Esophagus muscularis mucosa (tissue), 4 donors: Measurements from ENCODE around the gene FRS3. TPM values are rescaled to one million over a fixed set of nuclear protein-coding genes. Genes with fewer than 3 reads are reported as not detected.

Experiments
- DNase-seq: peaks from one replicate; pipeline ENCODE4 v3.0.0-alpha.2; 2017; ENCODE audit errors: extremely low spot score
- H3K27ac ChIP-seq, 4 donors: fragments of 200-600 bp; sonication (generic); replicated peaks in 1 of 4; 1 replicate in 3 of 4; 2 replicates in 1 of 4; pipeline ENCODE4 v1.5.1; 2016 to 2019; ENCODE audit warnings: mild to moderate bottlenecking in 1 of 4
- H3K27me3 ChIP-seq, 4 donors: fragments of 200-600 bp; sonication (generic); one replicate each; pipeline versions ENCODE4 v1.5.1 to v1.6.0; 2016 to 2019
- H3K36me3 ChIP-seq, 4 donors: fragments of 200-600 bp; sonication (generic); one replicate each; pipeline ENCODE4 v1.5.1; 2016 to 2019
- H3K4me1 ChIP-seq, 4 donors: fragments of 200-600 bp; sonication (generic); one replicate each; pipeline ENCODE4 v1.5.1; 2016 to 2019
- H3K4me3 ChIP-seq, 4 donors: fragments of 200-600 bp; sonication (generic); 1 replicate in 2 of 4; 2 replicates in 2 of 4; pipeline ENCODE4 v1.5.1; 2016 to 2019; ENCODE audit warnings: mild to moderate bottlenecking in 4 of 4, moderate library complexity in 1 of 4
- H3K9me3 ChIP-seq, 4 donors: fragments of 200-600 bp; sonication (generic); 1 replicate in 3 of 4; 2 replicates in 1 of 4; pipeline ENCODE4 v1.5.1; 2016 to 2019
- EP300 ChIP-seq: sonication (generic); formaldehyde crosslinking; IDR thresholded peaks from one replicate; pipeline ENCODE4 v1.6.1; 2017; ENCODE audit warnings: antibody characterized with exemption
- POLR2A ChIP-seq: fragments of 450-650 bp; IDR thresholded peaks from one replicate; pipeline ENCODE4 v1.6.1; 2017; ENCODE audit warnings: antibody characterized with exemption, moderate library complexity, mild to moderate bottlenecking, low read depth
- POLR2AphosphoS5 ChIP-seq, 2 donors: sonication (generic); formaldehyde crosslinking; IDR thresholded peaks; one replicate each; pipeline ENCODE4 v1.6.1; 2017; ENCODE audit warnings: antibody characterized with exemption in 2 of 2
- WGBS: methylation state at CpG from one replicate; pipeline ENCODE4 v1.1.5; 2018; 5-methylcytosine and 5-hydroxymethylcytosine counted together
- intact Hi-C: fragments of 100-400 bp; cut with DNase I; formaldehyde crosslinking; loops from one replicate; pipeline ENCODE4 v1.15.1; 2023
- total RNA-seq, 4 donors: library from RNA; depleted of rRNA; stranded (reverse); fragments of >200 nt; gene quantifications; one replicate each; pipeline versions ENCODE4 v1.1.0 to v1.2.1, GENCODE V29; 2016
- TF ChIP-seq, protein P1 (sequence below), 3 experiments: fragments of 200-600 bp in 2 of 3; fragments of 450-650 bp in 1 of 3; sonication (generic) in 2 of 3; IDR thresholded peaks; one replicate each; pipeline ENCODE4 v1.5.1; 2017 to 2019; ENCODE audit warnings: antibody characterized with exemption in 3 of 3, mild to moderate bottlenecking in 2 of 3, moderate library complexity in 1 of 3

Gene FRS3
- total RNA-seq, 4 donors from 2014 or later, result 5.0 to 9.9 (median 6.7) TPM

DNA sequence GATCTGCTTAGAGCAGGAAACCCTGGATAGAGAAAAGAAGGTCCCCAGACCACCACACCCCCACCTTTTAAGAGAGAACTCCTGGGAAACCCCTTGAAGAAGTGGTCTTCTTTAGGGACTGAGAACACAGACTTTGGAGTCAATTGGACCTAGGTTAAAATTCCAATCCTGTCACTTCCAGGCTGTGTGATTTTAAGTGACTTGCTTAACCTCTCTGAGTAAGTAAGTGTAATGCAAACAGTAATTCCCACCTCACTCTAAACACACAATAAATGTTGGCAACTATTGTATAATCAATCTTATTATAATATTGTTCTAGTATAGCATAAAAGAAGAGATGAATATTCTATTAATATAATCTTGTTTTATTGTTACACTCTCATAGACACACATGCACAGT lies 47.6 kb downstream of the FRS3 start:
- Histone ChIP-seq H3K9me3 (no peaks in the 10 kb centered on the region), H3K27ac (no peak overlapping the region), H3K36me3 (peaks cover 0 to 8% (median 0%) of the 10 kb centered on the region in 4 donors), H3K27me3 (no peaks in the 10 kb centered on the region), H3K4me1 (peaks cover 70 to 77% (median 74%) of the 10 kb centered on the region in 4 donors), H3K4me3 (no peak overlapping the region)
- no peak for DNase-seq
- TF ChIP-seq POLR2A (no peak), EP300 (no peak), POLR2AphosphoS5 (IDR thresholded peaks at IDR 0.05) (no peak)
- TF ChIP-seq, protein P1, sequence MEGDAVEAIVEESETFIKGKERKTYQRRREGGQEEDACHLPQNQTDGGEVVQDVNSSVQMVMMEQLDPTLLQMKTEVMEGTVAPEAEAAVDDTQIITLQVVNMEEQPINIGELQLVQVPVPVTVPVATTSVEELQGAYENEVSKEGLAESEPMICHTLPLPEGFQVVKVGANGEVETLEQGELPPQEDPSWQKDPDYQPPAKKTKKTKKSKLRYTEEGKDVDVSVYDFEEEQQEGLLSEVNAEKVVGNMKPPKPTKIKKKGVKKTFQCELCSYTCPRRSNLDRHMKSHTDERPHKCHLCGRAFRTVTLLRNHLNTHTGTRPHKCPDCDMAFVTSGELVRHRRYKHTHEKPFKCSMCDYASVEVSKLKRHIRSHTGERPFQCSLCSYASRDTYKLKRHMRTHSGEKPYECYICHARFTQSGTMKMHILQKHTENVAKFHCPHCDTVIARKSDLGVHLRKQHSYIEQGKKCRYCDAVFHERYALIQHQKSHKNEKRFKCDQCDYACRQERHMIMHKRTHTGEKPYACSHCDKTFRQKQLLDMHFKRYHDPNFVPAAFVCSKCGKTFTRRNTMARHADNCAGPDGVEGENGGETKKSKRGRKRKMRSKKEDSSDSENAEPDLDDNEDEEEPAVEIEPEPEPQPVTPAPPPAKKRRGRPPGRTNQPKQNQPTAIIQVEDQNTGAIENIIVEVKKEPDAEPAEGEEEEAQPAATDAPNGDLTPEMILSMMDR (IDR thresholded peaks at IDR 0.05), result no peak
- intact Hi-C loops, result loop anchor here (2.0 kb wide), 1 partner anchor 25 kb away; no protein-coding TSS in a partner anchor

DNA sequence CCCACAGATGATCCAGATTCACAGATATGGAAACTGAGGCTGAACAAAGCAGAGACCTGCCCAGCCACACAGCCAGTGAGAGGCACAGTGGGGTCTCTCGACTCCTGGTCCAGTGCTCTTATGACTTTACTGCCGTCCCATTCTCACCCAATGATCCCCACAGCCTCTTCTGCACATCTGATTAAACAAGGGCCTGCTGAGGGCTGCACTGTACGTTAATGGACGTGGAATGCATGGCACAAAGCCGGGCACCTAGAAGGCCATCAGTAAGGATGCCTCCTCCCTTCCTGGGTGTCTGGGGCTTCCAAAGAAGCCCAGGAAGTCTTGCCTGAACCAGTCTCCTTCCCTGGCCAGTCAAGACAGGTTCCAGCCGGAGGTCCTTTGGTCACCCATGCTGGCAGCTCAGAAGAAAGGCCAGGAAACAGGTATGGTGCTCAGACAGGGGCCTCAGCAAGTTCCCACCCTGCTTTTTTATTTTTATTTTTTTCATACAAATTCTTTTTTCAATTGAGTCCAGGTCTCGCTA lies 48.1 kb downstream of the FRS3 start:
- no peak for TF ChIP-seq EP300
- Histone ChIP-seq H3K4me3 (no peak overlapping the region), H3K27ac (no peak overlapping the region), H3K9me3 (no peaks in the 10 kb centered on the region), H3K36me3 (peaks cover 0 to 8% (median 0%) of the 10 kb centered on the region in 4 donors), H3K27me3 (no peaks in the 10 kb centered on the region), H3K4me1 (peaks cover 75 to 82% (median 78%) of the 10 kb centered on the region in 4 donors)
- DNase-seq, result no peak
- intact Hi-C loops, result loop anchor here (2.0 kb wide), 1 partner anchor 25 kb away; no protein-coding TSS in a partner anchor
- 87% methylated on average over 5 of the region's 7 CpGs for WGBS

DNA sequence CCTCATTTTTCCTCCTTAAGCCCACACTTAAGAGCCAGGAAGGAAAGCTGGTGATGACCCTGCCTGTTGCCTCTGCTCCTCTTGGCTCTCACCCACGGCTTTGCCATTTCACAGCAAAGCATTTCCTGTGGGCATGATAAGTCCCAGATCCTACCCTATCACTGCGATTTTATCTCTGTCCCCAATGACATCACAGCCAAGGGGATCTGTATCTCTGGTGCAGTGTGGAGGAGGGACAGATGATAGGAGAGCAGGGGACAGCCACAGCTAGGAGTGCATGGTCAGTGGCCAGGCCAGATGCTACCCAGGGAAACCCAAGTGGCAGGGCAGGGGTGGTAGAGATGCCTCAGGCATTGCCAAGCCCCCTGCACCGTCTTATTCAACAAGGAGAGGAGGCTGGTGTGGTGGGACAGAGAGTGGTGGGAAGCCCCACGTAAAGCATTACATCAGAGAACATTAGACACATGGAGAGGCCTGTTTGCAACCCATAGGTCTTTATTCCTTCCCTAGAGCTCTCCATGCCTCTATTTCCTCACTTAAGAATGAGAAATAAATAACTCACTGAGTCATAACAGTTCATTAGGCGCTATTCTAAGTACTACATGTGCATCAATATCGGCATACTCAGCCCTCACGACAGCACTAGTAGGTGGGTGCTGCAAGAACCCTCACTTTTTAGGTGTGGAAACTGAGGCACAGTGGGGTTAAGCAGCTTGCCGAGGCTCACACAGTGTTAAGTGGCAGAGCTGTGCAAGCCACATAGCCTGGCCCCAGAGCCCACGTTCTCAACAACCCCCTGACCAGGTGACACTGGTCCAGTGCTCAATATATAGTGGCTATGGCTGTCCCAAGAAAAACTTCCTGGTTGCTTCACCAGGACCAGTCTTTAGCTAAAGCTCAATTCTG lies 48.9 kb downstream of the FRS3 start:
- Histone ChIP-seq H3K4me3 (no peak overlapping the region), H3K27me3 (no peaks in the 10 kb centered on the region), H3K9me3 (no peaks in the 10 kb centered on the region), H3K4me1 (peaks cover 76 to 81% (median 79%) of the 10 kb centered on the region in 4 donors), H3K27ac (no peak overlapping the region), H3K36me3 (peaks cover 0 to 8% (median 0%) of the 10 kb centered on the region in 4 donors)
- intact Hi-C loops, result no loop called here
- TF ChIP-seq POLR2AphosphoS5 (IDR thresholded peaks at IDR 0.05), result no peak
- TF ChIP-seq POLR2A, result no peak
- TF ChIP-seq EP300, result no peak
- TF ChIP-seq, protein P1 (IDR thresholded peaks at IDR 0.05), result no peak
- no peak for DNase-seq
- WGBS, result 82% methylated on average over 9 of the region's 9 CpGs

DNA sequence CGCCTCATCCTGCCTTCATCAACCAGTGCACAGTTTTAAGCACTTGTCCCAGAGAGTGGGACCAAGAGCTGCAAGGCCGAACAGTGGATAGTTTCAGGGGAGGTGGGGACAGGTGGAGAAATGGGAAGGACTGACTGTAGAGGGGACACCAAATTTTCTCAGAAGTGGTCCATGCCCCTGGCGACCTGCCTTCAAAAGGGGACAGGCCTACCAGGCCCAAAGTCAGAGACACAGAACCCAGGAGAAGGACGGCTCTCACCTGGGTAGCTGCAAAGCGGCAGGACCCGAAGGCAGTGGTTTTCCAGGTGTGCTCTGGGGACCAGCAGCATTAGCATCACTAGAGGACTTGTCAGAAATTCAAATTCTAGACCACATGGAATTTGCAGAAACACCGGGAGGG lies 50.1 kb downstream of the FRS3 start:
- peaks cover 0 to 8% (median 0%) of the 10 kb centered on the region in 4 donors for H3K36me3 ChIP-seq
- DNase-seq, result no peak
- no peaks in the 10 kb centered on the region for H3K9me3 ChIP-seq
- no peak overlapping the region for H3K4me3 ChIP-seq
- 94% methylated on average over 7 of the region's 7 CpGs for WGBS
- H3K4me1 ChIP-seq, result peaks cover 81 to 90% (median 87%) of the 10 kb centered on the region in 4 donors
- H3K27me3 ChIP-seq, result no peaks in the 10 kb centered on the region
- no peak overlapping the region for H3K27ac ChIP-seq
- intact Hi-C loops, result no loop called here
- no peak for TF ChIP-seq EP300
- TF ChIP-seq POLR2A, result no peak
- TF ChIP-seq, protein P1 (IDR thresholded peaks at IDR 0.05), result no peak
- TF ChIP-seq POLR2AphosphoS5 (IDR thresholded peaks at IDR 0.05), result no peak

DNA sequence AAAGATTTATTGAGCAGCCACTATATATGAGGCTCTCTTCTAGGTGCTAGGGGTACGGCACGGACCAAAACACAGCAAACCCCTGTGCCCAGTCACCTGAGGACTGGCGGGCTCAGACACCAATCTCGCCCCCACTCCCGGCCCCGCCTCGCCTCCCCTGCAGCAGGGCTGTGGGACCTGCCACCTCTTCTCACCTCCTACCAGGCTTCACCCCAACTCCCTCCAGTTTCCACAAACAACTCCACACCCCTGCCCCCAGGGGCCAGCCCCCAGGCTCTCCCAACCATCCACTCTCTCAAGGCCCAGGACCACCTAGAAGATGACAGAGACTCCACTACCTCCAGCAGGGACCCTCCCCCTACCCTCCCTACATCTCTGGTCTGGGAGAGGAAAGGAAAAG lies 50.7 kb downstream of the FRS3 start:
- no peak overlapping the region for H3K4me3 ChIP-seq
- no peak for TF ChIP-seq POLR2AphosphoS5 (IDR thresholded peaks at IDR 0.05)
- TF ChIP-seq EP300, result no peak
- TF ChIP-seq POLR2A, result no peak
- TF ChIP-seq, protein P1 (IDR thresholded peaks at IDR 0.05), result no peak
- 86% methylated on average over 7 of the region's 7 CpGs for WGBS
- H3K27me3 ChIP-seq, result no peaks in the 10 kb centered on the region
- no peaks in the 10 kb centered on the region for H3K9me3 ChIP-seq
- H3K36me3 ChIP-seq, result peaks cover 0 to 8% (median 0%) of the 10 kb centered on the region in 4 donors
- no peak overlapping the region for H3K27ac ChIP-seq
- no peak for DNase-seq
- intact Hi-C loops, result no loop called here
- peaks cover 87 to 96% (median 93%) of the 10 kb centered on the region in 4 donors for H3K4me1 ChIP-seq
